Measurements from ENCODE around the gene AMPD3.

AMPD3 gene

DNA sequence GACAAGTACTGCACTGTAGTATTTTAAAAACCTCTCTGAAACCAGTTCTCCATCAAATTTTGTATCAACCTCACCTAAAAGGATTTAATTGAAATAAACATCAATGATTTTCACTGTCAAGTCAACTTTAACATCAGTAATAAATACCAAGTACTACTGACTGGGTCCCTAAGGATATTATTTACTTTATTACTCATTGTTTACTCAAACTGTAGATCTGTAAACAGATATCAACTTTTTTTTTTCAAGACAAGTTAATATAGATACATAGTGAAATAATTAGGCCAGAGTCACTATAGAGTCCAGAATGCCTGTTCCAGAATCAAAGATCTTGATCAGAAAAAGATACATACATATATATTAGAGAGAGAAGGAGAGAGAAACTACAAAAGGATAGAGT lies 84.3 kb downstream of the AMPD3 start:
- peak; percentile 63 for DNase-seq (ENCODE audit: low spot score)

- DNase-seq (ENCODE audit: low spot score) = peak; percentile 50
These were observed 85.5 kb downstream of the AMPD3 start for GRCh38 chr11:10540546-10540914.

- peak; percentile 96 for DNase-seq (ENCODE audit: low spot score)
These were observed 86.0 kb downstream of the AMPD3 start, which contains the start of gene RNF141 for GRCh38 chr11:10540915-10541560. RNF141 (minus strand) TSS chr11:10541187; CDS start chr11:10534158, 7,029 bp downstream.

DNA sequence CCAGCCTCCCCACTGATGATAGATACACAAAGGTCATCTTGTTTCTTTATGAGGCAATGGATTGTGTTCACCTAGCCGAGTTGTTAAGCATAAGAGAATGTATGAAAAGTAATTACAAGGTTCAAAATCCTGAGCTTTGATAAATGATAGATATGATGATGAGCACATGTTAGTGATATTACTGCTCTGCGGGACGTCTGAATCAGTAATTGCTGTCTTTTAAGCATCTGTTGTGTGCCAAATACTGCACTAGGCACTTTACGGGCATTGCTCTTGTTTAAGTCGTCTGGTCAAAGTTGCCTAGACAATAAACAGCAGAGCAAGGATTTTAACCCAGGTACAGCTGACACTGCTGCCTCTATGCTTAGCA lies 86.5 kb downstream of the AMPD3 start:
- DNase-seq (ENCODE audit: low spot score) = peak; percentile 13

DNA sequence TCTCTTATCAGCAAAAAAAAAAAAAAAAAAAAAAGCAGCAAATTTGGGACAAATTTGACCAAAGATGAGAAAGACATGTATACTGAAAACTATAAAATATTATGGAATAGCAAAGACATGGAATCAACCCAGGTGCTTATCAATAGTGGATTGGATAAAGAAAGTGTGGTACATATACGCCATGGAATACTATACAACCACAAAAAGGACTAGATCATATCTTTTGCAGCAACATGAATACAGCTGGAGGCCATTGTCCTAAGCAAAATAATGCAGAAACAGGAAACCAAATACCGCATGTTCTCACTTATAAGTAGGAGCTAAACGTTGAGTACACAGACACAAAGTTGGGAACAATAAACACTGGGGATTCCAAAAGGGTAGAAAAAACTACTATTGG lies 87.7 kb downstream of the AMPD3 start:
- DNase-seq (ENCODE audit: low spot score) = no peak

DNA sequence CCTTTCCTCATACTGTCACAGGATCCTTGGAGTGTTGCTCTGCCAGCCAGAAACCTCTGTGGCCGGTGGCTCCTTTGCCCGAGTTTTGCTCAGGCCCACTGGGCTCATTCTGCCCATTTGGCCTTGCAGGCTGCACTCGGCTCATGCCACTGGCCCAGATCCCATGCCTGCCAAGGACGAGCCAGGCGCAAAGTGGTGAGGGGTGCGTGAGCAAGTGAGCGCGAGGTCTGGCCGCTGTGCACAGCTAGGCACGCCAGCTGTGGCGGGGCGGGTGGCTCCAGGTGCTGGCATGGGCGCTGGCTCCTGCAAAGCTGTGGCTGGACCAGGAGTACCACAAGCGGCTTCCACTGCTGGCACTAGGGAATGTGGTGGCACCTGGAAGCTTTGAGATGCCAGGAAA lies 88.7 kb downstream of the AMPD3 start:
- no peak for DNase-seq (ENCODE audit: low spot score)

DNA sequence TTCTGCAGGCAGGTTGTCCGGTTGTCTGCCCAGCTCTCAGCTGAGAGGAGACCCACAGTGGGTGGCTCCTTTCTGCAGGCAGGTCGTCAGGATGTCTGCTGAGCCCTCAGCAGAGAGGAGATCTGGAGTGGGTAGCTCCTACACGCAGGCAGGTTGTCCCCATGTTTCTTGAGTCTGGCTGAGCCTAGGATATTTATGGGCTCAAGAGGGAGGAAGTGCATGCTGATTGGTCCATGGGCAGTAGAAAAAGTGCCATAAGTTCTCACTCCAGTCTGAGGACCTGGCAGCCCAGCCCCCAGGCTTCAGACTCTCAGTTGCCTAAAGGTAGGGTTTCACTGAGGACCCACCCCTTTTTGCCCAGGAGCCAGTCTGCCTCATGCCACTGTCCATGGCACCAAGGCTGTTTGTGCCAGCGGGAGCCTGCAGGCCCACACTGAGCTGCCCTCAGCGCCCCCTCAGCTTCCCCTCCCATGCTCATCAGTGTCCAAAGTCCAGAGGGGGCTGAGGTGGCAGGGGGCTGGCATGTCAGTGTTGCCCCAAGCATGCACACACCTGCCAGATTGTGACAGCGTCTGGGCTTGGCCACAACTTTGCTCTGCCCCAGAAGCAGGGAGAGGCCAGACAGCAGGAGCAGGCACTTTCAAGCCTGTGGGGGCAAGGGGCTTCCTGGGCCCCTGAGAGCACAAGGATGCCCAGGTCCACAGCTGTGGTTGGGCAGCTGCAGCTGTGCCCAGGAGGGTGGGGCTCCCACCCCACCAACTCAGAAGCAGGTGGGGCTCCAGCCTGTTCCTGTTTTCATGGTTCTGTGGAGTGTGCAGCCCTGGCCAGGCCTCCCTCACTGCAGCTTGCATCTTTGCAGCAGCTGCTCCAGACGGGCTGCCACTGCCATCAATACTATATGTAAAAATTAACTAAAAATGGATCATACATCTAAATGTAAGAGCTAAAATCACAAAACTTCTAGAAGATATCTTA lies 89.7 kb downstream of the AMPD3 start:
- no peak for DNase-seq (ENCODE audit: low spot score)

DNA sequence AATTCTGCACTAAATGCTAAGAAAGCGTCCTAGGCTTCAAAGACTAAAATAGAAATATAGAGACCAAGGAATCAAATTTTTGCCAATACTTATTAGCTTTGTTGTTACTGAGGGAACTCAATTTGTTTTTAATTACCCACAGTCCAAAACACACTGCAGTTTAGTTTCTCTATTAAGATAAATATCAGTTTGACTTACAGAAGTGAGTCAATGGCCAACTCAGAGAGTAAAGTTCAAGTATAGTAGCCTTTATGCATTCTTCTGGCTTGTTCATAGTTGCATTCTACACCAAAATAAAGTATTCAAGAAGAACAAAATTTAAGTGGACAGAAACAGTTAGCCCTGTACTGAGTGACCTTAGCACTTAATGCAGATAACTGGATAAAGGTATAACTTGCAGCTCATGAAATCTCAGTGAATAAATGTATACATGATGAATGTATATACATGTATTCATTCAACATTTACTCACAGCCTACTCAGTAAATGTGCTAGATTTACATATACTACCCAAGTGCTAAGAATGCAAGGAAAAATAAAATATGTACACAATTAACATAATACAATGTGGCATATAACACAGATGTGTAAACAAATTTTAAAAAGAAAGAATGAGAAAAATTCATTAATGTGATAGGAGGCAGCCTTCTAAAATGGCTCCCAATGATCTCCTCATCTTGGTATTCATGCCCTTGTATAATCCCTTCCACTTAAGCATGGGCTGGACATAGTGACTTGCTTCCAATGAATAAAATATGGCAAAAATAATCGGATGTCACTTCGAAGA lies 95.6 kb downstream of the AMPD3 start:
- peak; percentile 49 for DNase-seq (ENCODE audit: low spot score)

DNA sequence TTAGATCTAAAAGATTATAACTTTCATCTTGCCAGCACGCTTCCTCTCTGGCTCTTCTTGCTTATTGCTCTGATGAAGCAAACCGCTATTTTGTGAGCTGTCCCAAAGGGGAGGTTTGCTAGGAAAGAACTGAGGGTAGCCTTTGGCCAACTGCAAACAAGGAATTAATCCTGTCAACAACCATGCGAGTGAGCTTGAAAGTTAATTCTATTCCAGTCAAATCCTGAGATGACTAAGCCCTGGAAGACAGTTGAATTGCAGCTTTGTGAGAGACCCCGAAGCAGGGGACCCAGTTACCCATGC lies 96.2 kb downstream of the AMPD3 start:
- DNase-seq (ENCODE audit: low spot score) = no peak

- DNase-seq (ENCODE audit: low spot score) = no peak
These were observed 96.8 kb downstream of the AMPD3 start for GRCh38 chr11:10551845-10552352.

- DNase-seq (ENCODE audit: low spot score) = no peak
These were observed 101.5 kb downstream of the AMPD3 start for GRCh38 chr11:10556590-10556989.
